GM18517 (cell line): ENCODE measurements around the gene CPLX1.
"Not testable (repeated sequence)": the region's sequence is repeated elsewhere in the genome, so short reads cannot be mapped to it uniquely, and the experiment has no call there.

Experiments used
- ATAC-seq: cut with Tn5 transposase; IDR thresholded peaks from one replicate; pipeline ENCODE4 v1.9.1; 2021; ENCODE audit warnings: mild to moderate bottlenecking, moderate library complexity; ENCODE audit not compliant: unreplicated experiment

CPLX1 gene

DNA sequence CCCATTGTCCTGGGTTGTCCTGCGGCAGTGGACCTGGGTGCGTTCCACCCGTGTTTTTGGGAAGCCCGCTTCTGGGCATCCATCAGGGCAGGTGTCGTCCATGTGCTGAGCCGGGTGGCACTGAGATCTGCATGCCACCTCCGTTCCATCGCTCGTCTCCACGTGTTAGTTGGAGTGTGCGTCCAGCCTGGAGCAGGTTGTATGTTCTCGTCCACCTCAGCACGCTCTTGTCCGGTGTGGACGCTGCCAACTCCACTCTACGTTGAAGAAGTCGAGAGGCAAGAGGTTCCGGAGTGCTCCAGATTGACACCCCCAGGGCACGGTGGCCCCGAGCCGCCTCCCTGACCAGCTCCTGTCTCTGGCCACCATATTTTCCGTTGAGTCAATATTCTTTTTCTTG, 86.4 kb downstream of the CPLX1 start:
- ATAC-seq, result no peak

DNA sequence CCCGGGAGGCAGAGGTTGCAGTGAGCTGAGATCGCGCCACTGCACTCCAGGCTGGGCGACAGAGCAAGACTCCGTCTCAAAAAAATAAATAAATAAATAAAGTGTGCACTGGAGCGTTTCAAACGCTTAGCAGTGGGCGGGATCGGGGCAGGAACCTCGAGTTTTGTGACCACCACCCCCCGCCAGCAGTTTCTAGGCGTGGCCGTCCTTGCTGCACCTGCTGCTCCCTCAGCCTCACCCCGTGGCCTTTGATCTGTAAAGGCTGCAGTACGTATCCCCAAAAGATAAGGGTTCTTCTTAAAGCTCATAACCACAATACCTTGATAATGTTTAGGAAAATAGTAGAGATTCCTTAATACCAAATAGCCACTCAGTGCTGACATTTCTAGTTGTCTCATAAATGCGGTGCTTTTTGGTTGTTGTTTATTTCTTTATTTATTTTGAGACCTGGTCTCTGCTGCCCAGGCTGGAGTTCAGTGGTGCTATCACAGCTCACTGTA, 87.1 kb downstream of the CPLX1 start:
- no peak for ATAC-seq

DNA sequence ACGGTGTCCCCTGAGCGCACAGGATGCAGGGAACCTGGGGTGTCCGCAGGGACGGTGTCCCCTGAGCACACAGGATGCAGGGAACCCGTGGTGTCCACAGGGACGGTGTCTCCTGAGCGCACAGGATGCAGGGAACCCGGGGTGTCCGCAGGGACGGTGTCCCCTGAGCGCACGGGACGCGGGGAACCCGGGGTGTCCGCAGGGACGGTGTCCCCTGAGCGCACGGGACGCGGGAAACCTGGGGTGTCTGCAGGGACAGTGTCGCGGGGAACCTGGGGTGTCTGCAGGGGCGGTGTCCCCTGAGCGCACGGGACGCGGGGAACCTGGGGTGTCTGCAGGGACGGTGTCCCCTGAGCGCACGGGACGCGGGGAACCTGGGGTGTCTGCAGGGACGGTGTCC, 89.4 kb downstream of the CPLX1 start:
- not testable (repeated sequence) for ATAC-seq

DNA sequence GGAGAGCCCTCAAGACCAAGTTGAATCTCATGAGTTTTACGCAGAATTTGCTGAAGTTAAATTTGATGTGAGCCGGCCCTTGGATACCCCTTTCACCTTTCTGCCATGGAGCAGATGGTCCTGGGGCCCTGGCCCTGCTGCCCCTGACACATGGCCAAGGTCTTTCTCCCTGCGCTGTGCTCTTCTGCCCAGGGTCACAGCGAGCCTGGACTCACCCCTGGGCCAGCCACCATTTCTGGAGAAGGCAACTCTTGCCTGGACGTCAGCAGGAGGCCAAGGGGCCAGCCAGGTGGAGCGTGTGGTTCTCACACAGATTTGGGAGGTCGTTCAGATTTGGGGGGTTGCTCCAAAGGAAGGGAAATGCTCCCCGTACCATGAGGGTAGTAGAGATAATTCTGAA, 90.3 kb downstream of the CPLX1 start:
- no peak for ATAC-seq
